Activated CD4-positive, alpha-beta T cell treated with anti-CD3 and anti-CD28 coated beads, Interleukin-2, Interleukin-4, amounts not matched to agents 100 ng/mL and 50 ng/mL, durations not matched to agents 16 hours and 8 hours (primary cell): ENCODE results near the gene TTC28.

Experiments used
- DNase-seq: peaks from one replicate; pipeline ENCODE4 v3.0.0-alpha.2; 2020; ENCODE audit warnings: low spot score

The TTC28 gene

DNA sequence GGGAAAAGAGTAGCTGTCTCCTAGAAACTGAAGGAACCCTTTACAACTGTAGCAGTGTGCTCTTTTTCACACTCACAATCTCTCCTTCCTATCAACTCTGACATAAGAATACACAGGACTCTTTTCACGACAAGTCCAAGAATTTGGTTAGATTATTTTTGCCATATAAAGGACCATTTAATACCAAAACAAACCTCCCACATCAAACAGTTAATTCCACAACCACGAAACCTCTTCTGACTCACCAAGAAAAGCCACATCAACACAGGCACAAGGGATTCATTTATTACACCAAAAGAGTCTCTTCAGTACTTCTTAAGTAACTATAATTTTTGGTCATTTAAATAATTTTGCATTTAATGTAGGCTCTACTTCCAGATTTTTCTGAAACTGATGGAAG, 538.0 kb downstream of the TTC28 start:
- no peak for DNase-seq

- no peak for DNase-seq
These were observed 539.7 kb downstream of the TTC28 start for GRCh38 chr22:28139961-28140360.

- DNase-seq = no peak
These were observed 540.1 kb downstream of the TTC28 start for GRCh38 chr22:28139516-28139915.

GRCh38 chr22:28137036-28137435, 542.6 kb downstream of the TTC28 start:
- no peak for DNase-seq

DNA sequence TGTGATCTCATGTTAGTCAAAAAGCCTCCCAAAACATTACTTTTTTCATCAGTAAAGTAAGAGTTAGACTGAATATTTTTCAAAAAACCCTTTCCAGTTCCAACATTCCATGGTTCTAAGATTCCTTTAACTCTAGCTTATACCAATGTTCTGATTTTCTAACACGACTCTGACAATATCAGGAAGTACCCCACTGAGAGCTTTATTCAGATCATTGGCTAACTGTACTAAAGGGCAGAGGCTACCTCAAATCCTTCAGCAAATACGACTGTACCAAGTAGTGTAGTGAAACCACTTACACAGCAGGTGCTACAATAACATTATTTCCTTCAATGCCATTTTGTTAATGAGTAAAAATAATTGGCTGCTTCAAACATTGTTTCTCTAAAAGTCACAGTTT, 547.2 kb downstream of the TTC28 start:
- no peak for DNase-seq

- no peak for DNase-seq
These were observed 550.2 kb downstream of the TTC28 start for GRCh38 chr22:28129319-28129962.

- DNase-seq = no peak
These were observed 550.8 kb downstream of the TTC28 start for GRCh38 chr22:28128827-28129226.

DNA sequence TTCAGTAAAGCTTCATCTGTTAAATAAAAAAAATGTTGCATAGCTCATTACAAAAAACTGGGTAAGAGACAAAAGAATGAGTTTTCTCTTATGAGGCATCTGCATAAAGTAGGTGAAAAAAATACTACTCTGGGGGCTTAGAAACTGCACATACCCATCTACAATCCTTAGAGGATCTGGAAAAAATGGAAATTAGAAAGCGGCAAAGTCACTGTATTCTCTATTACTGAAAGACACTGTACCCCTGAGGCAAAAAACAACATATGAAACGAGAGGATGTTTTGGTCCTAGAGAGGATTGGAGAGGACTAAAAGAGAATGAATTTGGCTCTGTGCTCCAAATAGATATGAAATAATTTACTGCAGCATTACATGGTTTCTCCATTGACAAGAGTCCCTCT, 553.8 kb downstream of the TTC28 start:
- DNase-seq = no peak

GRCh38 chr22:28123989-28124766, 555.5 kb downstream of the TTC28 start:
- DNase-seq = no peak

DNA sequence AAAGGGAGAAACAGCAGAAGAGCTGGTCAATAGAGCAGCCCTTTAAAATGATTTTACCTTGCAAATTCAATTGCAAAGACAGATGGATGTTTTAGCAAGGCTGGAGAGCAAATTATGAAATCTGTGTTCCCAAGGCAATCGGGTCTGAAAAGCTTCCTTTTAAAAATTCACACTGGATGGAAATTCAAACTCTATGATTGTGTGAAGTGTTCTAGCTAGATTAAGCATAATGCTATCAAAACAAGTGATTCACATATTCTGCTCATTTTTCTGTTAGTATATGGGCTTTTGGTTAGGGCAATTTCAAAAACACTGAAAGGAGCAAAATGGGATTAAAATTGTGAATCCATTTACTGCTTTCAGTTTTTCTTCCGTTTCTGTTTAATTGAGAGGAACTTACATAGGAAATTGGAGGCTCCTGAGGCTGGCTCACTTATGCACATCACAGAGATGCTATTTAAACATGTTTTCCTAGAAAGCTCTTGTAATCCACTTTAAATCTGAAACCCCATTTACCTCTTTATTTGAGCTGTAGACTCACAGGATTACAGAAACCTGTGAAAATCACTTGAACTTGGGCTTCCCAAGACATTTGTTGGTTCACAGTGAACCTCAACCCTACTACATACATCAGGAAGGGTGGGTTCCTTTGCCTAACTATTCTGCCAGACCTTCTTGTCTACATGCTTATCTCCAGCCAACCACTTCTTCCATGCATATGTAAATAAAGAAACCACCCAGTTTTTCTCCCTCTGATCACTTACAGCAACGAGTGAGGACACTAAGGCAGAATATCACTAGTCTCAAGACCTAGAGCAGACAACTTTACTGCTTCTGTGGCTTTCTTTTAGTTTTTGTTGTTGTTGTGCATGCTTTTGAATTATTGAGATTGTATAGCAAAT, 558.7 kb downstream of the TTC28 start:
- no peak for DNase-seq

GRCh38 chr22:28118957-28119631, 560.5 kb downstream of the TTC28 start:
- DNase-seq = no peak

DNA sequence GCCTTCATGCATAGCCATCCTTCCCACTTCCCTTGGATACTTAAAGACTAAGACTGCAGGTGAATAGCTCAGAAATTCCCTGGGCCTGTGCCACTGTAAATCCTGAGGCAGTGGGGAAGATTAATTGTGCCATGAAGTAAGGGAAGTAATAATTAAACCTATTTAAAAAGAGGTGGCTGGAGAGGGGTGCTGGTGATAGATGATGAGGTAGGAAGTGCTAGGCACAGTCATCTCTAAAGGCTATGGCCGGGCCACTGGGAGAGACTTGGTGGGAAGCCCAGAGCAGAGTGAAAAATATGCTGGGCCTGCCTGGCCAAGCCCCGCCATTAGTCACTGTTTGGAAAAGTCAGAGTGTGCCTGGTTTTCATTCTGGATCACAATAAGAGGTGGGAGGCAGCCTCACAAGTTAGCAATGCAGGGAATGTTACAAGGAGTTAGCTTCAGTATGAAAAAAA, 563.4 kb downstream of the TTC28 start:
- no peak for DNase-seq

DNA sequence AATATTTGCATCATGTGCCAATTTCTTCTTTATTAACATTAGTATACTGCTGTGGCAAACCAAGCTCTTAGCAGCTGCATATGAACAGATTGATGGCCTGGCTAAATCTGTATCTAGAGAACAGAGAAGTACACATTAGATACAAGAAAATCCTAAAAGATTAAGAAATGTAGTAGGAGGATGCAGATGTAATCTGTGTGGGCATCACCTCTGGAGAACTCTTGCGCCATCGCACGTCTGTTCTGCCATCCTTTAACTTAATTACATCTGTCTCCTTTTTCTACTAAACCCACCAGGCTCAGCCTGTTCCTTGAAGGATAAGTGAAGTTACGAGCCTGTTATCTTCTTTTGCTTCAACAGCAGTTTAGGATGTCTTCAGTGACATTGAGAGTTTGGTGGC, 564.2 kb downstream of the TTC28 start:
- no peak for DNase-seq

- DNase-seq = no peak
These were observed 567.0 kb downstream of the TTC28 start for GRCh38 chr22:28112548-28113043.

DNA sequence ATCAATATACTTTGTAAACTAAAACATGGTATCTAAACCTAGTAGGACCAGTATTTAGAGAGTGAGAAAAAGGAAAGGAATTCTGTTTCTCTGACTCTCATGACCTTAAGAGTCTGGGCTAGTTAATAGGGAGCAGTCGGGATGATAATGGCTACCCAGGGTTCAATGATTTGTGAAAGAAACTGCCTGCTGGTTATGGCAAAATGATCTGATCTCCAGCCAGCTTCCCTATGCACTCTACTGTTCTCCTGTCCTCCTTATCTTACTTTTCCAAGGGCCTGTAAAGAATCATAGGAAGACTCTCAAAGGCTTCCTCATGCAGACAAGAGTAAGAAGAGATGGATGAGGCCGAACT, 567.5 kb downstream of the TTC28 start:
- no peak for DNase-seq

DNA sequence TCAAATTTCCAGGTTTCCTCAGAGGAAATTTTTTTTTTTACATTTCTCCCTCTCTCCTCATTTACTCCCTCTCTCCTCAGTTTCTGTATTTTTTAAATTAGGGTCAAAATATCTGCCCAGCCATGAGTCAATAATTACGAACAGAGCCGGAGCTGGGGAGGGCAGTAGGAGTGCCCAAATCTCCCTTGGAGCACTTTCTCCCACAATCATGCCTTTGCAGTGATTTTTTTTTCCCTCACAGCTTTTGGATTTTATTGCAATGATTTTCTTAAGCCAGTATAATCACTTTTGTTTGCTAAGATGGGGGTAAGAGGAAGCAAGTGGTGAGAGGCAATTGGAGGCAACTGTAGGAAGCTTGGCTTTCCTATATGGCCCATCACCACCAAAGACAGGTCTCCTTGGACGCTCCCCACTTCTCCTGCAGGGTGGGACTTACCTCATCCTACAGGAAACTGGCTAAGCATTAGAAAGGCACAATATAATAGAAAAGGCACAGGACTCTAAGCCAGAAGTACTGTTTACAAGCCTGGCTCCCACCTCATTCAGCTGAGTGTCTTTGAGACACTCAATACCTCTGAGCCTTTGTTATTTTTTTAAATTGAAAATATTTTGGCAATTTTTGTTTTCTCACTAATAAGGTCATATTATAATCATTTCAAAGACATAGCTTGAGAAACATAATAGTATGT, 568.0 kb downstream of the TTC28 start:
- no peak for DNase-seq

DNA sequence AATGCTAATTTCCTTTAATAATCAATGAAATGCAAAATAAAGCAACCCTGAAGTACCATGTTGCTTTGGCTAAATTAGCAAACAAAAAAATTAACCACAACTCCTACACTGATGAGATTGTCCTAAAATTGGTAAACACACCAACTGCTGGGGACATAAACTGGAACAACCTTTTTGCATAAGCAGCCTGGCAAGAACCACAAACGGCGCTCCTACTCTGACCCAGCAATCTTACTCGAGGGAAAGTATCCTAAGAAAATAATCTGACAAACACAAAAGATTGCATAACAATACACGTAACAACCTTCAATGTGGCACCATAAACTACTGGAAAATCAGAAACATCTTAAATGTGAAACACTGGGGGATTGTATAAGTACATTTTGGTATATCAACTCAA, 570.8 kb downstream of the TTC28 start:
- no peak for DNase-seq

DNA sequence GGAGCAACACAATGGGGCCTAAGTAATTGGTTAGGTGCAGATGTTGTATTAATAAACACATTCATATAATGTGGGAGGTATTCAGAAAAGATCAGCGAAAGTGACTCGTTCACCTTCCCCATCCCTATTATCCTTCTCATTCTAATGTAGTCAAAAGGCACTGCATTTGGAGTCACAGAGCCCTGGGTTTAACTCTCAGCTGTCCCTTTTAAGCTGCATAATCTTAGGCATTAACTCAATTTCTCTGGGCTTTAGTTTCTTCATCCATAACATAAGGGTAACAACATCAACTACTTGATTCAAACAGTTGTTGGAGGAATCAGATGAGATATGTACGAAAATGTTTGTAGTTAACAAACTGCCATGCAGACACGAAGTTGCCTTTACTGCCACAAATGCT, 573.0 kb downstream of the TTC28 start:
- no peak for DNase-seq

GRCh38 chr22:28105988-28106387, 573.7 kb downstream of the TTC28 start:
- DNase-seq = no peak

GRCh38 chr22:28105413-28105812, 574.2 kb downstream of the TTC28 start:
- no peak for DNase-seq

DNA sequence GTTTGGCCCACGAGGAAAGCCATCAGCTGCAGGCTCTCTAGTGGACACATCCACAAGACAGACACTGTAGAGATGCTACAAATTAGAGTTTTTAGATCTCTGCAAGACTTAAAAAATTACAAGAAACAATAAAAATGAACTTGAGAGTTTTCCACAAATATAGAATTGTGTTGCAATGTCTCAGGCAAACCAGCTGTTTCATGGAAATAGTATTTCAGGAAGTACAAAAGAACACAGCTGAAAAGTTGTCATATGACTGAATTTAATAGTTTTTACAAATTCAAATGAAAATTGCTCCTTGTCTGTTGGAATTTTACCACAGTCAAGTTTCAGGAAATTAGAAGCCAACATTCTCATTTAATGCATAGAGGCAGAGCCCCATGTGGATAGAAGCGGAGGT, 576.0 kb downstream of the TTC28 start:
- no peak for DNase-seq
